ENCODE measurements around the gene HIPK3. TPM values are rescaled to one million over a fixed set of nuclear protein-coding genes. Genes with fewer than 3 reads are reported as not detected.

HIPK3 gene
- total and polyA plus RNA-seq, 9 of the 15 experiments (the other 6 are each of a cell fraction or from before 2014, with no cell fraction given) = 2.3 to 19.6 (median 7.5) TPM

GRCh38 chr11:33211153-33211552, 46.0 kb upstream of the HIPK3 start (continued):
- TF ChIP-seq AFF1 (IDR thresholded peaks at IDR 0.05; ENCODE audit: low read depth in 1 of 2, partially characterized antibody in 2 of 2) (no peak), PTRF (tag; IDR thresholded peaks at IDR 0.05) (no peak), RBM22 (IDR thresholded peaks at IDR 0.05; ENCODE audit: low read depth, low read length, poor library complexity, severe bottlenecking) (no peak), ZNF311 (CRISPR knock-in tag; IDR thresholded peaks at IDR 0.05) (no peak), ZNF398 (CRISPR knock-in tag; IDR thresholded peaks at IDR 0.05) (no peak), BCL6 (CRISPR knock-in tag; IDR thresholded peaks at IDR 0.05) (no peak), MAZ (CRISPR knock-in tag; conservative IDR thresholded peaks at IDR 0.05 in 1 of 2, IDR thresholded peaks at IDR 0.05 in 1 of 2) (no peak), NELFE (IDR thresholded peaks at IDR 0.05; ENCODE audit: insufficient read depth, insufficient read length) (no peak), NFIX (CRISPR knock-in tag; IDR thresholded peaks at IDR 0.05; ENCODE audit: low read depth) (no peak), HNRNPUL1 (IDR thresholded peaks at IDR 0.05; ENCODE audit: low read length) (no peak), DEAF1 (CRISPR knock-in tag; IDR thresholded peaks at IDR 0.05) (no peak), TOE1 (IDR thresholded peaks at IDR 0.05; ENCODE audit: borderline replicate concordance) (no peak), TOE1 (CRISPR knock-in tag; IDR thresholded peaks at IDR 0.05; ENCODE audit: borderline replicate concordance, low read depth) (no peak), IRF2 (CRISPR knock-in tag; IDR thresholded peaks at IDR 0.05) (no peak), ZZZ3 (IDR thresholded peaks at IDR 0.05) (no peak), ZNF324 (CRISPR knock-in tag; IDR thresholded peaks at IDR 0.05) (no peak)
- TF ChIP-seq, protein P1, sequence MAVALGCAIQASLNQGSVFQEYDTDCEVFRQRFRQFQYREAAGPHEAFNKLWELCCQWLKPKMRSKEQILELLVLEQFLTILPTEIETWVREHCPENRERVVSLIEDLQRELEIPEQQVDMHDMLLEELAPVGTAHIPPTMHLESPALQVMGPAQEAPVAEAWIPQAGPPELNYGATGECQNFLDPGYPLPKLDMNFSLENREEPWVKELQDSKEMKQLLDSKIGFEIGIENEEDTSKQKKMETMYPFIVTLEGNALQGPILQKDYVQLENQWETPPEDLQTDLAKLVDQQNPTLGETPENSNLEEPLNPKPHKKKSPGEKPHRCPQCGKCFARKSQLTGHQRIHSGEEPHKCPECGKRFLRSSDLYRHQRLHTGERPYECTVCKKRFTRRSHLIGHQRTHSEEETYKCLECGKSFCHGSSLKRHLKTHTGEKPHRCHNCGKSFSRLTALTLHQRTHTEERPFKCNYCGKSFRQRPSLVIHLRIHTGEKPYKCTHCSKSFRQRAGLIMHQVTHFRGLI (CRISPR knock-in tag; IDR thresholded peaks at IDR 0.05) = no peak
- TF ChIP-seq, protein P2, sequence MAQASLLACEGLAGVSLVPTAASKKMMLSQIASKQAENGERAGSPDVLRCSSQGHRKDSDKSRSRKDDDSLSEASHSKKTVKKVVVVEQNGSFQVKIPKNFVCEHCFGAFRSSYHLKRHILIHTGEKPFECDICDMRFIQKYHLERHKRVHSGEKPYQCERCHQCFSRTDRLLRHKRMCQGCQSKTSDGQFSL (CRISPR knock-in tag; IDR thresholded peaks at IDR 0.05) = no peak
- TF ChIP-seq, protein P2 (tag; IDR thresholded peaks at IDR 0.05) = no peak
